GM12874 (cell line): Measurements from ENCODE around the gene DAAM2.

Experiments
- TF ChIP-seq, protein P1 (sequence below): IDR thresholded peaks from 2 replicates; pipeline ENCODE4 v1.5.1; 2011; ENCODE audit warnings: low read depth, mild to moderate bottlenecking, control low read depth, low read length, moderate library complexity; ENCODE audit not compliant: insufficient read depth

The DAAM2 gene

DNA sequence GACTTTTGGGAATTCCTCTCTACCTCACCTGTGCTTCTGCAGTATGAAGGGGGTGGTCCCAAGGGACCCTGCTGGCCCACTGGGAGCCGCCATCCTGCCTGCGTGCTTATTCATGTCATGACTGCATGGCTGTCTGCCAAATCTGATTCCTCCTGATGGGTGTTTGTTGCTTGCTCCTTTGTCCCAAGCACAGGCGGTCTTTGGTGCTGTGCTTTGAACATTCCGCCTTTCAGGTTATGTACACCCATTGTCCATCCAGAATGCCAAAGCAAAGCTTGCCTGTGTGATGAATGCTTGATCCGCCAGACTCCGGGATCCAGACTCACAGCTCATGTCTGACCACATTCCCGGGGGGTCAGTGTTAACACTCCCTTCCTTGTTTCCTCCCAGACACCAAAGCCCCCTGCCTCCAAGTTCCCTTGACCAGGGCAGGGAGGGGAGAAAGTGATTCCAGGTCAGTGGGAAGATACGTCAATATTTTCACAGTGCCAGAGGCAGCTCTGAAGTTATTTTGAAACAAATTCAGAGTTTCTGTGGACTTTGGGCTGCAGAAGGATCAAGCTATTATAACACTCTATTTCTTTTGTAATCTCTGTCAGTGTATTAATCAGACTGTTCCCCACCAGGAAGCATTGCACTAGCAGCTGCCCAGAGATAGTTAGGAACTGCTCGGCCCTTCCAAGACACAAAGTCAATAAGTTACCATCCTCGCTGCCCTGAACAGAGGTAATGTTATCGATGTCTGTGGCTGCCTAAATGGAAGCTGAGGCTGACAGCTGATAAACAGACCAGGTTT is 9.5 kb downstream of the DAAM2 start:
- TF ChIP-seq, protein P1, sequence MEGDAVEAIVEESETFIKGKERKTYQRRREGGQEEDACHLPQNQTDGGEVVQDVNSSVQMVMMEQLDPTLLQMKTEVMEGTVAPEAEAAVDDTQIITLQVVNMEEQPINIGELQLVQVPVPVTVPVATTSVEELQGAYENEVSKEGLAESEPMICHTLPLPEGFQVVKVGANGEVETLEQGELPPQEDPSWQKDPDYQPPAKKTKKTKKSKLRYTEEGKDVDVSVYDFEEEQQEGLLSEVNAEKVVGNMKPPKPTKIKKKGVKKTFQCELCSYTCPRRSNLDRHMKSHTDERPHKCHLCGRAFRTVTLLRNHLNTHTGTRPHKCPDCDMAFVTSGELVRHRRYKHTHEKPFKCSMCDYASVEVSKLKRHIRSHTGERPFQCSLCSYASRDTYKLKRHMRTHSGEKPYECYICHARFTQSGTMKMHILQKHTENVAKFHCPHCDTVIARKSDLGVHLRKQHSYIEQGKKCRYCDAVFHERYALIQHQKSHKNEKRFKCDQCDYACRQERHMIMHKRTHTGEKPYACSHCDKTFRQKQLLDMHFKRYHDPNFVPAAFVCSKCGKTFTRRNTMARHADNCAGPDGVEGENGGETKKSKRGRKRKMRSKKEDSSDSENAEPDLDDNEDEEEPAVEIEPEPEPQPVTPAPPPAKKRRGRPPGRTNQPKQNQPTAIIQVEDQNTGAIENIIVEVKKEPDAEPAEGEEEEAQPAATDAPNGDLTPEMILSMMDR, result no peak

GRCh38 chr6:39803872-39804271 is 11.7 kb downstream of the DAAM2 start:
- TF ChIP-seq, protein P1, result no peak

- TF ChIP-seq, protein P1, result no peak
Measured at GRCh38 chr6:39804466-39805065, 12.4 kb downstream of the DAAM2 start.

- TF ChIP-seq, protein P1, result no peak
Measured at GRCh38 chr6:39806278-39806677, 14.1 kb downstream of the DAAM2 start.

GRCh38 chr6:39808346-39808745 is 16.2 kb downstream of the DAAM2 start:
- TF ChIP-seq, protein P1, result no peak

GRCh38 chr6:39808964-39809363 is 16.8 kb downstream of the DAAM2 start:
- TF ChIP-seq, protein P1, result no peak

GRCh38 chr6:39811835-39812345 is 19.7 kb downstream of the DAAM2 start:
- TF ChIP-seq, protein P1, result no peak
